BE2C (cell line): Measurements from ENCODE around the gene CCL7.

ENCODE experiments used
- DNase-seq: peaks from one replicate; pipeline ENCODE4 v3.0.0-alpha.2; 2020
- H3K27me3 ChIP-seq: fragments of 250-450 bp; sonication (Bioruptor Pico); 2 replicates; pipeline ENCODE4 v1.5.1; 2020; ENCODE audit warnings: mild to moderate bottlenecking
- H3K36me3 ChIP-seq: fragments of 250-450 bp; sonication (Bioruptor Pico); 2 replicates; pipeline ENCODE4 v1.5.1; 2020; ENCODE audit warnings: mild to moderate bottlenecking
- H3K4me1 ChIP-seq: fragments of 250-450 bp; sonication (Bioruptor Pico); 2 replicates; pipeline ENCODE4 v1.5.1; 2020
- H3K4me3 ChIP-seq: 2 replicates; pipeline ENCODE4 v1.5.1; 2011; ENCODE audit warnings: low read depth, low read length
- H3K9me3 ChIP-seq: fragments of 250-450 bp; sonication (Bioruptor Pico); 2 replicates; pipeline ENCODE4 v1.5.1; 2020
- TF ChIP-seq, protein P1 (sequence below): IDR thresholded peaks from 2 replicates; pipeline ENCODE4 v1.5.1; 2012; ENCODE audit warnings: mild to moderate bottlenecking, low read depth, low read length

The CCL7 gene

DNA sequence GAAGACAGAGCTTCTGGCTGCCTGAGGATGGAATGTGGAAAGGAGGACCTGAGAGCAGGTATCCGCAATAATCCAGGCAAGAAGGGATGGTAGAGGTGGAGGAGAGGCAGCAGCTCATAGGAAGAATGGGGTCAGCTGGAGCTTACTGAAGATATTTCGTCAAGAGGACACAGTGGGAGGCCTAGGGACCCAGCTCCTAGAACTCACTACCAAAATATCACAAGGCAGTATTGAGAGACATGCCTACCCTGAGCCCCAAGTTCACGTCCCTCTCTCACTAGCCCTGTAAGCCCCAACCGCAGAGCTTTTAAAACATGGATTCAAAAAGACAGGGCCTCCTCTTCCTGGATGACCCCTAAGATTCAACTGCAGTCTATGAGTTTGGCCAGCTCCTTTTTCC, 35.0 kb downstream of the CCL7 start:
- H3K4me1 ChIP-seq = no peaks in the 10 kb centered on the region
- H3K9me3 ChIP-seq = no peaks in the 10 kb centered on the region
- TF ChIP-seq, protein P1, sequence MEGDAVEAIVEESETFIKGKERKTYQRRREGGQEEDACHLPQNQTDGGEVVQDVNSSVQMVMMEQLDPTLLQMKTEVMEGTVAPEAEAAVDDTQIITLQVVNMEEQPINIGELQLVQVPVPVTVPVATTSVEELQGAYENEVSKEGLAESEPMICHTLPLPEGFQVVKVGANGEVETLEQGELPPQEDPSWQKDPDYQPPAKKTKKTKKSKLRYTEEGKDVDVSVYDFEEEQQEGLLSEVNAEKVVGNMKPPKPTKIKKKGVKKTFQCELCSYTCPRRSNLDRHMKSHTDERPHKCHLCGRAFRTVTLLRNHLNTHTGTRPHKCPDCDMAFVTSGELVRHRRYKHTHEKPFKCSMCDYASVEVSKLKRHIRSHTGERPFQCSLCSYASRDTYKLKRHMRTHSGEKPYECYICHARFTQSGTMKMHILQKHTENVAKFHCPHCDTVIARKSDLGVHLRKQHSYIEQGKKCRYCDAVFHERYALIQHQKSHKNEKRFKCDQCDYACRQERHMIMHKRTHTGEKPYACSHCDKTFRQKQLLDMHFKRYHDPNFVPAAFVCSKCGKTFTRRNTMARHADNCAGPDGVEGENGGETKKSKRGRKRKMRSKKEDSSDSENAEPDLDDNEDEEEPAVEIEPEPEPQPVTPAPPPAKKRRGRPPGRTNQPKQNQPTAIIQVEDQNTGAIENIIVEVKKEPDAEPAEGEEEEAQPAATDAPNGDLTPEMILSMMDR = no peak
- no peaks in the 10 kb centered on the region for H3K36me3 ChIP-seq
- H3K4me3 ChIP-seq = no peak overlapping the region
- no peak for DNase-seq
- no peaks in the 10 kb centered on the region; the same call in 1 of the 2 replicates for H3K27me3 ChIP-seq

DNA sequence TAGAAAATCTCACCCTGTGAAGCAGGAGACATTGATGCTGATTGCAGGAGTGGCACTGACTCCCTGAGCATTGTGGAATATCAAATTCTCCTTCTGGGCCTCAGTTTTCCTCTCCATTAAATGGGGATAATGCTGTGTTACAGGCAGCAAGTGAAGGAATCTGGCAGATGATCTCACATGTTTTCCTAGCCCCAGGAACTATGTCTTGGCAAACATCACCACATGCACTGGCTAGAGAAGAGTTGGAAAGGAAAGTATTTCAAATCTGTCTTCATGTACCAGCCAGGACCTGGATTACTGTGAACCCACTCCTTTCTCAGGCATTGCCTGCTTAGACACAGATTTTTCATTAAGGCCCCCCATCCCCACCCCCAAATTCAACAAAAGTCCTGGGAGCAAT, 35.6 kb downstream of the CCL7 start:
- Histone ChIP-seq H3K4me1 (no peaks in the 10 kb centered on the region), H3K27me3 (no peaks in the 10 kb centered on the region; the same call in 1 of the 2 replicates), H3K9me3 (no peaks in the 10 kb centered on the region), H3K36me3 (no peaks in the 10 kb centered on the region), H3K4me3 (no peak overlapping the region)
- no peak for DNase-seq
- TF ChIP-seq, protein P1 = no peak

DNA sequence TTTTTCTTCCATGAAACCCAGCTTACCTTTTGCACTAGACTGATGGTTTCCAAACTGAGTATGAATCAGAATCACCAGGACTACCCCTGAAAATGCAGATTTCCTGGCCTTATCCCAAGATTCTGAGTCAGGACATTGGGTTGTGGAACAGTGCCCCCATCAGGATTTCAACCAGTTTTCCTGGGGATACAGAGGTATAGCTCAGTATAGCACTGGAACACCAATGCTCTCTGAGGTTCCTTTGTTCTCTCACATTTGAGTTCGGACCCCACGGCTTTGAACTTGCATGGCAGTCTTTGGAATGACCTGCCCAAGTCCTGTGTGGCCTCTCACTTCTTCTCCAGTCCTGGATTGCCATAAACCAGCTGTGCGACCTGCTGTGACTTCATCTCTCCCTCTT, 36.4 kb downstream of the CCL7 start:
- no peak overlapping the region for H3K4me3 ChIP-seq
- no peaks in the 10 kb centered on the region for H3K4me1 ChIP-seq
- no peaks in the 10 kb centered on the region for H3K36me3 ChIP-seq
- no peak for DNase-seq
- no peaks in the 10 kb centered on the region for H3K9me3 ChIP-seq
- H3K27me3 ChIP-seq = no peaks in the 10 kb centered on the region; the same call in 1 of the 2 replicates
- TF ChIP-seq, protein P1 = peak; percentile 36

DNA sequence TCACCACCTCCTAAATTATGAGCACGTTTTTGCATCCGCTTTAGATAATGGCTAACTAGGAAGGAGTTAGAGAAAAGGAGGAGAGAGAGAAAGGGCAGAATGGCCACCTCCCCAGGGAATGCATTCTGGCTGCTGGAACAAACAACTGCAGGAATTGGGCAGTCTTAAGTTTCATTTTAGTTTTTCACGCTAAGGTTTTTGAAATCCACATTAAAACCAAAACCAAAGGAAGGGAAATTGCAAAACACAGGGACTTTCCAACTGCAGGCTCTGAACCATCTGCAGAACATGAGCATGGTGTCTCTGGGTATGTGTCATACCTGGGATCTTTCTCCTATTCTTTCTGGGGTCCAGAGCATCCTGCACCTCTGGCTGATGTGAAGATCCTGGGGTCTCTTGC, 37.1 kb downstream of the CCL7 start:
- no peak overlapping the region for H3K4me3 ChIP-seq
- no peaks in the 10 kb centered on the region for H3K4me1 ChIP-seq
- no peaks in the 10 kb centered on the region; the same call in 1 of the 2 replicates for H3K27me3 ChIP-seq
- H3K9me3 ChIP-seq = no peaks in the 10 kb centered on the region
- no peak for DNase-seq
- TF ChIP-seq, protein P1 = no peak
- H3K36me3 ChIP-seq = no peaks in the 10 kb centered on the region

DNA sequence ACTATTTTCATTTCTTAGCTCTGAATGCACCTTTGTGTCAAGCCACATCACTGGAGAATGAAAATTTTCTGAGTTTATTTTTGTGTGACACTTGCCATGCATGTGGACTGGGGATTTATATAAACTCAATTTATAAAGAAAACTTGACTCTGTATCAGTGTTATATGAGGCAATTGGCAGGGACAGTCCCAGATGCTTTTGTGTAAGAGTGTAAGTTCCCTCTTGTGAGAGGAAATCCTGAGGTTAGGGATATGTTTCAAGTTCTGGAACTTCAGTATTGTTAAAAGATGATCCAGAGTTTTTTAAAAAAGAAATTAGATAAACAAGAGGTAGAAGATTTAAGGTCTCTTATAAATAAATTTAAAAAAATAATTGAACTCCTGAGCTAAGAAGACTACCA, 38.4 kb downstream of the CCL7 start:
- Histone ChIP-seq H3K4me1 (no peaks in the 10 kb centered on the region), H3K4me3 (no peak overlapping the region), H3K27me3 (peaks cover under 1% of the 10 kb centered on the region; the same call in 1 of the 2 replicates), H3K9me3 (no peaks in the 10 kb centered on the region), H3K36me3 (no peaks in the 10 kb centered on the region)
- TF ChIP-seq, protein P1 = no peak
- no peak for DNase-seq

DNA sequence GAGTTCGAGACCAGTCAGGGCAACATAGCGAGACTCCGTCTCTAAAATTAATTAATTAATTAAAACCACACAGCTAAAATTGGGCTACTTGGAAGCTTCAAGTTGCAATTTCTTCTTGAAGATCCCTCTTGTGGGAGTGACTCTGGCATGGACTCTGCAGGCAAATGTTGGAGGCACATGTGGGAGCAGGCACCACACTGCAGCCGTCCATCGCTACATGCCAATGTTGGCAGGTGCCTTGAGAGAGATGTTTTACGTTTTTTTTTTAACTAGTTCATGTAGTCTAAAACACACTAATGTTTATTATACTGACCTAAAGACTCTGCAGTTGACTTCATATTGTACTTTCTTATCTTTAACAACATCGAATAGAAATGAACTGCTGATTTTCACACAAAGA, 41.3 kb downstream of the CCL7 start:
- Histone ChIP-seq H3K4me1 (no peaks in the 10 kb centered on the region), H3K4me3 (no peak overlapping the region), H3K9me3 (no peaks in the 10 kb centered on the region), H3K36me3 (no peaks in the 10 kb centered on the region), H3K27me3 (peaks cover 15% of the 10 kb centered on the region; the same call in 1 of the 2 replicates)
- no peak for DNase-seq
- TF ChIP-seq, protein P1 = no peak
